OCI-LY7 (cell line): ENCODE measurements around the gene COL5A2. TPM values are rescaled to one million over a fixed set of nuclear protein-coding genes. Genes with fewer than 3 reads are reported as not detected.

ENCODE experiments used
- BruUV-seq: library from RNA; stranded (reverse); fragments of 400-500 nt; replicated peaks from 2 replicates; lab custom pipeline; 2021; lab: Mats Ljungman, UMichigan
- CTCF ChIA-PET: fragments of 300-600 bp; sonication (Branson Sonifier 250); formaldehyde crosslinking; loops from one replicate; lab custom pipeline; 2022; ENCODE audit warnings: antibody characterized with exemption; ENCODE audit not compliant: unreplicated experiment; lab: Charles Lee
- POLR2A ChIA-PET: fragments of 300-600 bp; sonication (Branson Sonifier 250); formaldehyde crosslinking; loops from one replicate; lab custom pipeline; 2022; ENCODE audit warnings: antibody characterized with exemption; lab: Charles Lee
- DNase-seq: peaks from one replicate; pipeline ENCODE4 v3.0.0-alpha.2; 2015; ENCODE audit warnings: low spot score
- H2AFZ ChIP-seq: fragments of 200-600 bp; sonication (generic), shearing (Covaris generic); 2 replicates; pipeline ENCODE4 v1.6.1; 2014; ENCODE audit warnings: mild to moderate bottlenecking, antibody characterized with exemption, low read length, moderate library complexity
- H3K27ac ChIP-seq: fragments of 200-600 bp; sonication (generic); 2 replicates; pipeline ENCODE4 v1.5.1; 2014; ENCODE audit warnings: mixed run types, low read depth, mild to moderate bottlenecking, moderate library complexity, low read length, inconsistent platforms; ENCODE audit not compliant: poor library complexity, severe bottlenecking
- H3K36me3 ChIP-seq: fragments of 200-600 bp; sonication (generic); 2 replicates; pipeline ENCODE4 v1.6.1; 2014; ENCODE audit warnings: mild to moderate bottlenecking, antibody characterized with exemption, low read length, moderate library complexity, mixed read lengths; ENCODE audit not compliant: insufficient read depth
- H3K4me1 ChIP-seq: fragments of 200-600 bp; sonication (generic); 2 replicates; pipeline ENCODE4 v1.5.1; 2014; ENCODE audit warnings: mild to moderate bottlenecking, low read length; ENCODE audit not compliant: insufficient read depth, poor library complexity, severe bottlenecking
- H3K4me2 ChIP-seq: fragments of 200-600 bp; sonication (generic); 2 replicates; pipeline ENCODE4 v1.6.1; 2014; ENCODE audit warnings: mild to moderate bottlenecking, low read length
- H3K4me3 ChIP-seq: fragments of 200-600 bp; sonication (generic); 2 replicates; pipeline ENCODE4 v1.5.1; 2014; ENCODE audit warnings: mild to moderate bottlenecking, low read depth, low read length; ENCODE audit not compliant: poor library complexity, severe bottlenecking
- H3K79me2 ChIP-seq: fragments of 200-600 bp; sonication (generic); 2 replicates; pipeline ENCODE4 v1.6.1; 2016; ENCODE audit warnings: low read depth, mild to moderate bottlenecking, low read length, moderate library complexity, mixed read lengths; ENCODE audit not compliant: insufficient read depth
- H3K9me2 ChIP-seq: fragments of 200-600 bp; sonication (generic); 2 replicates; pipeline ENCODE4 v1.6.1; 2016; ENCODE audit warnings: mild to moderate bottlenecking, low read length, mixed read lengths; ENCODE audit not compliant: insufficient read depth
- H3K9me3 ChIP-seq: fragments of 200-600 bp; sonication (generic); 2 replicates; pipeline ENCODE4 v1.6.1; 2014; ENCODE audit warnings: mild to moderate bottlenecking, mixed run types, low read length, mixed read lengths
- H4K20me1 ChIP-seq: fragments of 200-600 bp; sonication (generic); 2 replicates; pipeline ENCODE4 v1.6.1; 2014; ENCODE audit warnings: mild to moderate bottlenecking, antibody characterized with exemption, low read length, moderate library complexity, mixed read lengths; ENCODE audit not compliant: insufficient read depth
- CTCF ChIP-seq: fragments of 200-600 bp; sonication (generic); conservative IDR thresholded peaks from 2 replicates; pipeline ENCODE4 v1.5.1; 2014; ENCODE audit warnings: mild to moderate bottlenecking, antibody characterized with exemption, low read length, moderate library complexity, mixed read lengths
- EZH2phosphoT487 ChIP-seq: fragments of 200-600 bp; sonication (generic); IDR thresholded peaks from 2 replicates; pipeline ENCODE4 v1.6.1; 2018; ENCODE audit warnings: low read depth, borderline replicate concordance, mild to moderate bottlenecking, mixed run types, antibody characterized with exemption, low read length, moderate library complexity, mixed read lengths
- intact Hi-C: fragments of 100-400 bp; cut with micrococcal nuclease; formaldehyde crosslinking; loops from one replicate; pipeline ENCODE4 v1.10.0; 2022; ENCODE audit not compliant: unreplicated experiment
- total RNA-seq, 2 experiments: library from RNA; depleted of rRNA in 1 of 2; stranded (reverse); fragments of >200 nt in 1 of 2; shearing (Covaris generic) in 1 of 2; gene quantifications; 2 replicates each; pipeline ENCODE4 v1.2.3, GENCODE V29; 2014 to 2022

COL5A2 gene
- total RNA-seq, 2 experiments from 2014 or later: 0.50 to 0.61 TPM

GRCh38 chr2:189157939-189158338 lies 21.6 kb downstream of the COL5A2 start:
- ChIA-PET CTCF (no interaction called here), POLR2A (no interaction called here)
- DNase-seq: no peak
- no peaks in the 10 kb centered on the region for H3K36me3 ChIP-seq
- H3K4me3 ChIP-seq: no peak overlapping the region
- H3K79me2 ChIP-seq: no peaks in the 10 kb centered on the region
- no peak overlapping the region for H3K4me2 ChIP-seq
- TF ChIP-seq CTCF: no peak
- TF ChIP-seq EZH2phosphoT487: no peak
- H3K9me2 ChIP-seq: no peaks in the 10 kb centered on the region
- no peaks in the 10 kb centered on the region for H4K20me1 ChIP-seq
- no peaks in the 10 kb centered on the region for H3K9me3 ChIP-seq
- no peak overlapping the region for H3K27ac ChIP-seq
- no peak overlapping the region for H2AFZ ChIP-seq
- no TSS peak for BruUV-seq
- no peaks in the 10 kb centered on the region for H3K4me1 ChIP-seq
- intact Hi-C loops: no loop called here

DNA sequence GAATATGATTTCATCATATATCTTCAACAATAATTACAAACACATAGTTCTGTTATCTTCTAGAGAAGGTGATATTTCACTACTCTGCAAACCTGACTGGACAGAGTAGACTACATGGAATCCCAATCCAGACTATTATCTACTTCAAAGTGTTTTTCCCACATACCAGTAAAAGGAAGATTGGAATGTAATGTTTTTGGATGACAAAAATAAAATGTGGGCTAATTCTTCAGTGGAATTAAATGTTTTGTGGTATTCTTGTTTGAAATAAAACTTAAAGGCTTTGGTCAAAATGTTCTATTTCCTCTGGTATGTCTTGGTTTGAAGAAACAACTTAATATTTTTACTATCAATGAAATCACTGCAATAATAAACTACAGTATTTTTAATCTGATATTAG lies 22.1 kb downstream of the COL5A2 start:
- intact Hi-C loops: no loop called here

More for the DNA sequence above, 22.1 kb downstream of the COL5A2 start:
- Histone ChIP-seq H3K79me2 (no peaks in the 10 kb centered on the region), H3K27ac (no peak overlapping the region), H3K9me3 (no peaks in the 10 kb centered on the region), H4K20me1 (no peaks in the 10 kb centered on the region), H3K9me2 (no peaks in the 10 kb centered on the region), H3K4me3 (no peak overlapping the region), H2AFZ (no peak overlapping the region), H3K36me3 (no peaks in the 10 kb centered on the region), H3K4me1 (no peaks in the 10 kb centered on the region), H3K4me2 (no peak overlapping the region)
- ChIA-PET POLR2A (no interaction called here), CTCF (no interaction called here)
- BruUV-seq: no TSS peak
- no peak for DNase-seq
- TF ChIP-seq CTCF (no peak), EZH2phosphoT487 (no peak)
